NK-92 treated with Interleukin-12 subunit alpha and Interleukin-12 subunit beta, amount 100 ng/mL, for 24 hours (cell line): ENCODE data around the gene NOX1.
"Not testable (repeated sequence)": the region's sequence is repeated elsewhere in the genome, so short reads cannot be mapped to it uniquely, and the experiment has no call there.

Experiments
- DNase-seq: peaks from one replicate; lab custom pipeline; 2025; lab: John Stamatoyannopoulos, UW

NOX1 gene

DNA sequence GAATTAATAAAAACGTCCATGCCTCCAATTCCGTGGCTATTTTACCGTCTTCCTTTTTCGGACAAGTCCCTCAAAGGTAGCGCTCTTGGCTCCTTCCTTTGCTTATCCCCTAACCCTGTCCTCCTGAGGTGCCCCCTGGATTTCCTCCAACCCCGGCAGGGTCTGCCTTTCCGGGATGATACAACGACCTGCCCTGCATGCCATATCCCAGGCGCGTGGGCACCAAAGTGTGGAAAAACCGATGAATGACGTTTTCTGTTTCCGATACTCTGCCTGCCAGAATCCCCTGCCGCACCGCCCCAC is 54.7 kb downstream of the NOX1 start:
- no peak for DNase-seq

DNA sequence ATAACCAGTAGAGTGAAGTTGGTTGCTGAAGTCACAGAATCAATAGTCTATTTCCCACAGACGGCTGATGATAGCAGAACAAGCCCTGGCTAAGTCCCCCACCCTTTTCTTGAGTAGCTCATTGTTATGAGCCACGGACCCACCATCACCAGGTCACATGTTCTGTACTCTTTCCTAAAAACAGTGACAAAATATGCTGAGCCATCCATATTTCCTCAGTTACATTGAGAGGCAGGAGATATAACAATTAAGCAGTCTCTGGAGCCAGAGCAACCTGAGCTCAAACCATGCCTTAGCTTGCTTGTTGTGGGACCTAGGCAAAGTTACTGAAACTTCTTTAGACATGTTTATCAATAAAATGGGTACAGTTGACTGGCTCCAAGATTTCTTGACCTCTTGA is 56.8 kb downstream of the NOX1 start:
- no peak for DNase-seq

GRCh38 chrX:100812216-100813158 is 61.7 kb downstream of the NOX1 start:
- DNase-seq = no peak

DNA sequence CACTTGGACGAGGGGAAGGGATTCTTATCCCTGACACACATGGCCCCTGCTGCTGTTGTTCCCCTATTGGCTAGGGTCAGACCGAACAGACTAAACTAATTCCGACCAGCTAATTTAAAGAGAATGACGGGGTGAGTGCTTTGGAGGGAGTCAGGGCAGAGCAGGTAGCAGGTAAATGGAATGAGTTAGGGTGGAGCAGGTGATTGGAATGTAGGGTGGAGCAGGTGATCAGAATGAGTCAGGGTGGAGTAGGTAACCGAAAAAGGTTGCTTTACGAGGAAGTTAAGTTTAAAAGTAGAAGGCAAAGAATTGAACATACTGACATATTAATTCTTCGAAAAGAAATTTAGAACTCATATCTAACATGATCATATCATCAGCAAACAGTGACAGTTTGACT is 65.9 kb downstream of the NOX1 start:
- not testable (repeated sequence) for DNase-seq

- no peak for DNase-seq
Observed at GRCh38 chrX:100804780-100805179, 69.4 kb downstream of the NOX1 start.

GRCh38 chrX:100802843-100803242 is 71.3 kb downstream of the NOX1 start:
- DNase-seq = no peak

- DNase-seq = no peak
Observed at GRCh38 chrX:100798484-100799214, 75.5 kb downstream of the NOX1 start.

GRCh38 chrX:100797359-100797758 is 76.8 kb downstream of the NOX1 start:
- no peak for DNase-seq

- not testable (repeated sequence) for DNase-seq
Observed at GRCh38 chrX:100796371-100796770, 77.8 kb downstream of the NOX1 start.
